Adrenal gland (tissue), 12 donors: ENCODE measurements around the gene PIGU. TPM values are rescaled to one million over a fixed set of nuclear protein-coding genes. Genes with fewer than 3 reads are reported as not detected.

ENCODE experiments used
- DNase-seq, 7 donors: peaks; one replicate each; pipeline ENCODE4 v3.0.0-alpha.2; 2019 to 2020
- H3K27ac ChIP-seq, 5 donors: fragments of 200-600 bp; sonication (generic) in 4 of 5; 1 replicate in 3 of 5; 2 replicates in 2 of 5; pipeline versions ENCODE4 v1.5.1 to v1.8.0; 2016 to 2020; ENCODE audit warnings: mild to moderate bottlenecking in 1 of 5
- H3K27me3 ChIP-seq: fragments of 200-600 bp; 2 replicates; pipeline ENCODE4 v1.8.0; 2021
- H3K36me3 ChIP-seq, 2 donors: fragments of 200-600 bp; replicated peaks in 1 of 2; 1 replicate in 1 of 2; 2 replicates in 1 of 2; pipeline versions ENCODE4 v1.5.1 to v1.8.0; 2018 to 2022
- H3K4me1 ChIP-seq, 2 donors: fragments of 200-600 bp; replicated peaks in 1 of 2; 1 replicate in 1 of 2; 2 replicates in 1 of 2; pipeline versions ENCODE4 v1.5.1 to v1.8.0; 2018 to 2021
- H3K4me3 ChIP-seq, 4 donors: fragments of 200-600 bp; sonication (generic) in 3 of 4; one replicate each; pipeline ENCODE4 v1.5.1; 2016 to 2018
- H3K9me3 ChIP-seq, 3 donors: fragments of 200-600 bp; sonication (generic) in 1 of 3; replicated peaks in 1 of 3; 1 replicate in 2 of 3; 2 replicates in 1 of 3; pipeline versions ENCODE4 v1.5.1 to v1.8.0; 2016 to 2021
- POLR2A ChIP-seq, 2 donors: fragments of 450-650 bp; IDR thresholded peaks; one replicate each; pipeline ENCODE4 v1.6.1; 2017; ENCODE audit warnings: antibody characterized with exemption in 2 of 2, mild to moderate bottlenecking in 2 of 2, moderate library complexity in 1 of 2
- WGBS, 4 donors: extraction: QIAGEN DNeasy Blood & Tissue Kit in 2 of 4; methylation state at CpG; one replicate each; pipeline versions ENCODE4 v1.1.5 to v1.1.7; 2013 to 2017; 5-methylcytosine and 5-hydroxymethylcytosine counted together
- intact Hi-C, 2 donors: fragments of 100-400 bp; cut with DNase I; formaldehyde crosslinking; loops; one replicate each; pipeline versions ENCODE4 v1.14.1 to v1.15.0; 2022 to 2023
- polyA plus RNA-seq, 3 donors: library from polyadenylated mRNA; stranded (reverse); fragments of 200-250 nt in 2 of 3; fragments of 350-450 nt in 1 of 3; fragmentation: Illumina TruSeq in 1 of 3; extraction: RNeasy Lipid Tissue Mini Kit (QIAGEN cat#74804) in 1 of 3; gene quantifications; one replicate each; pipeline ENCODE4 v1.2.3, GENCODE V29; 2013 to 2014
- total RNA-seq, 9 donors: library from RNA; depleted of rRNA in 4 of 9; stranded (reverse); fragments of >200 nt in 4 of 9; fragments of 120-200 nt in 1 of 9; fragmentation: NEBNext Ultra II Directional in 1 of 9; extraction: Animal tissue kit (Norgen Biotek cat#: 25700) in 1 of 9; gene quantifications; one replicate each; pipeline versions ENCODE4 v1.1.0 to v1.2.4, GENCODE V29; 2013 to 2023
- TF ChIP-seq, protein P1 (sequence below), 6 experiments: fragments of 450-650 bp in 4 of 6; fragments of 200-600 bp in 2 of 6; sonication (generic) in 1 of 6; IDR thresholded peaks; 1 replicate in 5 of 6; 2 replicates in 1 of 6; pipeline versions ENCODE4 v1.5.1 to v1.8.0; 2016 to 2021; ENCODE audit warnings: antibody characterized with exemption in 6 of 6, mild to moderate bottlenecking in 2 of 6, moderate library complexity in 1 of 6
- donor health status: healthy with polysubstance abuse.
- donor health status: Bipolar disorder and iron deficiency.
- donor health status: DM: yes; HTN: yes; CAD: no.
- donor health status: DM: no; HTN: no; CAD: no.
- donor health status: DM: no; HTN: no; CAD: no.
- donor health status: DM: yes; HTN: yes; CAD: no.

Gene PIGU
- total and polyA plus RNA-seq, 12 donors = 16.8 to 64.1 (median 23.1) TPM

DNA sequence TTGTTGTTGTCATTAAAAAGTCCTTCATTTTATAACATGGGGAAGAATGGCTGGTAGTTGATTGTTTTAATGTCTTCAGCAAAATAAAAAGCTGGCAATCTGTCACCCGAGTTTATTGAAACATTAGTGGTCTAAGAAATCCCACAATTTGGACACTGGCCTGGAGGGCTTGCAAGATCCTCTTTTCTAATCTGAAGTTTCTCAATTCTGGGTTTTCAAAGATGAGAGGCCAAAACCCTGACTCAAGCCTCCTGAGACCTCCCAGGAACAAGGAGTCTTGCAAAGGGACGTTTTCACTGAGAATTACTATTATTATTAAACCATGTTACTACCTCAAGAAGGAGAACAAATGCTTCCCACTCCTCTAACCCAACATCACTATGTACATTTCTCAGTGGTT lies 98.9 kb downstream of the PIGU start:
- Histone ChIP-seq H3K9me3 (no peaks in the 10 kb centered on the region), H3K27ac (no peak overlapping the region), H3K27me3 (no peaks in the 10 kb centered on the region), H3K4me3 (no peak overlapping the region), H3K4me1 (no peaks in the 10 kb centered on the region), H3K36me3 (peaks cover 0 to 11% of the 10 kb centered on the region in 2 donors)
- TF ChIP-seq, protein P1, sequence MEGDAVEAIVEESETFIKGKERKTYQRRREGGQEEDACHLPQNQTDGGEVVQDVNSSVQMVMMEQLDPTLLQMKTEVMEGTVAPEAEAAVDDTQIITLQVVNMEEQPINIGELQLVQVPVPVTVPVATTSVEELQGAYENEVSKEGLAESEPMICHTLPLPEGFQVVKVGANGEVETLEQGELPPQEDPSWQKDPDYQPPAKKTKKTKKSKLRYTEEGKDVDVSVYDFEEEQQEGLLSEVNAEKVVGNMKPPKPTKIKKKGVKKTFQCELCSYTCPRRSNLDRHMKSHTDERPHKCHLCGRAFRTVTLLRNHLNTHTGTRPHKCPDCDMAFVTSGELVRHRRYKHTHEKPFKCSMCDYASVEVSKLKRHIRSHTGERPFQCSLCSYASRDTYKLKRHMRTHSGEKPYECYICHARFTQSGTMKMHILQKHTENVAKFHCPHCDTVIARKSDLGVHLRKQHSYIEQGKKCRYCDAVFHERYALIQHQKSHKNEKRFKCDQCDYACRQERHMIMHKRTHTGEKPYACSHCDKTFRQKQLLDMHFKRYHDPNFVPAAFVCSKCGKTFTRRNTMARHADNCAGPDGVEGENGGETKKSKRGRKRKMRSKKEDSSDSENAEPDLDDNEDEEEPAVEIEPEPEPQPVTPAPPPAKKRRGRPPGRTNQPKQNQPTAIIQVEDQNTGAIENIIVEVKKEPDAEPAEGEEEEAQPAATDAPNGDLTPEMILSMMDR (IDR thresholded peaks at IDR 0.05) = no peak
- no peak for TF ChIP-seq POLR2A (IDR thresholded peaks at IDR 0.05)
- 23 to 46% (median 40%) methylated on average over 2 of the region's 2 CpGs for WGBS, 4 donors
- DNase-seq = peak in 1 of 7 donors; percentile 31
- intact Hi-C loops = loop anchor here (5.0 to 10.0 kb wide), 2 partner anchors 127 to 179 kb away; partner anchors contain the start of gene TP53INP2 (in 2 of the 2)

GRCh38 chr20:34577061-34577460 lies 99.8 kb downstream of the PIGU start:
- Histone ChIP-seq H3K36me3 (peaks cover 0 to 11% of the 10 kb centered on the region in 2 donors), H3K4me1 (no peaks in the 10 kb centered on the region), H3K4me3 (no peak overlapping the region), H3K27me3 (no peaks in the 10 kb centered on the region), H3K9me3 (no peaks in the 10 kb centered on the region), H3K27ac (no peak overlapping the region)
- WGBS, 4 donors = 93 to 98% (median 96%) methylated on average over 3 to 4 of the region's 4 CpGs
- TF ChIP-seq, protein P1 (IDR thresholded peaks at IDR 0.05) = no peak
- no peak for TF ChIP-seq POLR2A (IDR thresholded peaks at IDR 0.05)
- DNase-seq = peak in 1 of 7 donors; percentile 33
- intact Hi-C loops = loop anchor here (5.0 to 10.0 kb wide), 2 partner anchors 128 to 180 kb away; partner anchors contain the start of gene TP53INP2 (in 2 of the 2)

- Histone ChIP-seq H3K36me3 (peaks cover 0 to 11% of the 10 kb centered on the region in 2 donors), H3K4me3 (no peak overlapping the region), H3K9me3 (no peaks in the 10 kb centered on the region), H3K27me3 (no peaks in the 10 kb centered on the region), H3K27ac (no peak overlapping the region), H3K4me1 (no peaks in the 10 kb centered on the region)
- WGBS, 4 donors = 90 to 97% (median 95%) methylated on average over 4 of the region's 4 CpGs
- intact Hi-C loops = loop anchor here (5.0 to 10.0 kb wide), 2 partner anchors 129 to 182 kb away; partner anchors contain the start of gene TP53INP2 (in 2 of the 2)
- DNase-seq = peak in 1 of 7 donors; percentile 35
- TF ChIP-seq, protein P1 (IDR thresholded peaks at IDR 0.05) = no peak
- TF ChIP-seq POLR2A (IDR thresholded peaks at IDR 0.05) = no peak
Measured at GRCh38 chr20:34575756-34576155, 101.1 kb downstream of the PIGU start.

GRCh38 chr20:34575271-34575670 lies 101.6 kb downstream of the PIGU start:
- Histone ChIP-seq H3K27ac (no peak overlapping the region), H3K36me3 (peaks cover 0 to 11% of the 10 kb centered on the region in 2 donors), H3K4me1 (no peaks in the 10 kb centered on the region), H3K9me3 (no peaks in the 10 kb centered on the region), H3K27me3 (no peaks in the 10 kb centered on the region), H3K4me3 (no peak overlapping the region)
- DNase-seq = peak in 1 of 7 donors; percentile 27
- TF ChIP-seq POLR2A (IDR thresholded peaks at IDR 0.05) = no peak
- TF ChIP-seq, protein P1 (IDR thresholded peaks at IDR 0.05) = no peak
- WGBS, 4 donors = 91 to 96% (median 96%) methylated on average over 4 to 5 of the region's 5 CpGs
- intact Hi-C loops = loop anchor here (5.0 to 10.0 kb wide), 2 partner anchors 130 to 182 kb away; partner anchors contain the start of gene TP53INP2 (in 2 of the 2)
